ENCODE data around the gene PROK1. TPM values are rescaled to one million over a fixed set of nuclear protein-coding genes. Genes with fewer than 3 reads are reported as not detected.

PROK1 gene
- total RNA-seq, 2 experiments from 2014 or later: not detected

- Histone ChIP-seq H4K20me1 (ENCODE audit: insufficient read depth, low read length) (no peaks in the 10 kb centered on the region), H2AFZ (ENCODE audit: low read length) (no peak overlapping the region), H3K9me2 (ENCODE audit: insufficient read depth, low read length) (no peaks in the 10 kb centered on the region), H3K4me3 (ENCODE audit: low read depth, low read length, poor library complexity, severe bottlenecking) (no peak overlapping the region), H3K9me3 (ENCODE audit: low read length) (no peaks in the 10 kb centered on the region), H3K27ac (ENCODE audit: low read depth, low read length, poor library complexity, severe bottlenecking) (no peak overlapping the region), H3K4me2 (ENCODE audit: low read length) (no peak overlapping the region), H3K4me1 (ENCODE audit: insufficient read depth, low read length, poor library complexity, severe bottlenecking) (no peaks in the 10 kb centered on the region), H3K79me2 (ENCODE audit: insufficient read depth, low read depth, low read length) (no peaks in the 10 kb centered on the region), H3K36me3 (ENCODE audit: insufficient read depth, low read length) (no peaks in the 10 kb centered on the region)
- intact Hi-C loops (cut with micrococcal nuclease; ENCODE audit: unreplicated experiment): no loop called here
- CTCF ChIA-PET (ENCODE audit: unreplicated experiment): no interaction called here
- POLR2A ChIA-PET: no interaction called here
- DNase-seq (ENCODE audit: low spot score): no peak
- no peak for TF ChIP-seq EZH2phosphoT487 (IDR thresholded peaks at IDR 0.05; ENCODE audit: borderline replicate concordance, low read depth, low read length)
- TF ChIP-seq, protein P1, sequence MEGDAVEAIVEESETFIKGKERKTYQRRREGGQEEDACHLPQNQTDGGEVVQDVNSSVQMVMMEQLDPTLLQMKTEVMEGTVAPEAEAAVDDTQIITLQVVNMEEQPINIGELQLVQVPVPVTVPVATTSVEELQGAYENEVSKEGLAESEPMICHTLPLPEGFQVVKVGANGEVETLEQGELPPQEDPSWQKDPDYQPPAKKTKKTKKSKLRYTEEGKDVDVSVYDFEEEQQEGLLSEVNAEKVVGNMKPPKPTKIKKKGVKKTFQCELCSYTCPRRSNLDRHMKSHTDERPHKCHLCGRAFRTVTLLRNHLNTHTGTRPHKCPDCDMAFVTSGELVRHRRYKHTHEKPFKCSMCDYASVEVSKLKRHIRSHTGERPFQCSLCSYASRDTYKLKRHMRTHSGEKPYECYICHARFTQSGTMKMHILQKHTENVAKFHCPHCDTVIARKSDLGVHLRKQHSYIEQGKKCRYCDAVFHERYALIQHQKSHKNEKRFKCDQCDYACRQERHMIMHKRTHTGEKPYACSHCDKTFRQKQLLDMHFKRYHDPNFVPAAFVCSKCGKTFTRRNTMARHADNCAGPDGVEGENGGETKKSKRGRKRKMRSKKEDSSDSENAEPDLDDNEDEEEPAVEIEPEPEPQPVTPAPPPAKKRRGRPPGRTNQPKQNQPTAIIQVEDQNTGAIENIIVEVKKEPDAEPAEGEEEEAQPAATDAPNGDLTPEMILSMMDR (conservative IDR thresholded peaks at IDR 0.05; ENCODE audit: low read length): no peak
- no TSS peak for BruUV-seq (replicated peaks)
Observed at GRCh38 chr1:110443451-110443850, 7.5 kb upstream of the PROK1 start.

DNA sequence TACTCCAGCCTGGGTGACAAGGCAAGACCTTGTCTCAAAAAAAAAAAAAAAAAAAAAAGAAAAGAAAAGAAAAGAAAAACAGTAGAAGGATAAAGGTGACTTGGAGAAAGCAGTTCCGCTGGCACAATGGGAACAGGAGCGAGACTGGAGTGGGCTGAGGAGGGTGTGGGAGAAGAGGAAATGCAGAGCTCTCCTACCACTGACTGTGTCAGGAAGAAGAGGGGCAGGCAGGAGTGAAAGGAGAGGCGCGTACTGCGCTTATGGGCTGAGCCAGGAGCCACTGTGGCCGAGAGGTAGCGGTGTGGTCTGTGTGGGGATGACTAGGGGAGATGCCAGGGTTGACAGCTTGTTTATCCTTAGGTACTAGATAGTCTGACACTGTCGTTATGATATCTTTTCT, 6.4 kb upstream of the PROK1 start:
- Histone ChIP-seq H3K4me3 (ENCODE audit: low read depth, low read length, poor library complexity, severe bottlenecking) (no peak overlapping the region), H3K9me2 (ENCODE audit: insufficient read depth, low read length) (no peaks in the 10 kb centered on the region), H3K79me2 (ENCODE audit: insufficient read depth, low read depth, low read length) (no peaks in the 10 kb centered on the region), H3K36me3 (ENCODE audit: insufficient read depth, low read length) (no peaks in the 10 kb centered on the region), H3K27ac (ENCODE audit: low read depth, low read length, poor library complexity, severe bottlenecking) (no peak overlapping the region), H3K9me3 (ENCODE audit: low read length) (no peaks in the 10 kb centered on the region), H3K4me2 (ENCODE audit: low read length) (no peak overlapping the region), H4K20me1 (ENCODE audit: insufficient read depth, low read length) (no peaks in the 10 kb centered on the region), H2AFZ (ENCODE audit: low read length) (no peak overlapping the region), H3K4me1 (ENCODE audit: insufficient read depth, low read length, poor library complexity, severe bottlenecking) (no peaks in the 10 kb centered on the region)
- intact Hi-C loops (cut with micrococcal nuclease; ENCODE audit: unreplicated experiment): no loop called here
- TF ChIP-seq EZH2phosphoT487 (IDR thresholded peaks at IDR 0.05; ENCODE audit: borderline replicate concordance, low read depth, low read length): no peak
- TF ChIP-seq, protein P1 (conservative IDR thresholded peaks at IDR 0.05; ENCODE audit: low read length): no peak
- DNase-seq (ENCODE audit: low spot score): no peak
- BruUV-seq (replicated peaks): no TSS peak
- ChIA-PET CTCF (ENCODE audit: unreplicated experiment) (no interaction called here), POLR2A (interaction anchor here (0.7 kb wide), 3 partner anchors 52 to 1883 kb away, joined by 4 to 6 read pairs (median 5); no protein-coding TSS in a partner anchor)

- Histone ChIP-seq H3K27ac (ENCODE audit: low read depth, low read length, poor library complexity, severe bottlenecking) (no peak overlapping the region), H3K9me3 (ENCODE audit: low read length) (no peaks in the 10 kb centered on the region), H3K9me2 (ENCODE audit: insufficient read depth, low read length) (no peaks in the 10 kb centered on the region), H4K20me1 (ENCODE audit: insufficient read depth, low read length) (no peaks in the 10 kb centered on the region), H3K36me3 (ENCODE audit: insufficient read depth, low read length) (no peaks in the 10 kb centered on the region), H3K79me2 (ENCODE audit: insufficient read depth, low read depth, low read length) (no peaks in the 10 kb centered on the region), H3K4me3 (ENCODE audit: low read depth, low read length, poor library complexity, severe bottlenecking) (no peak overlapping the region), H3K4me2 (ENCODE audit: low read length) (no peak overlapping the region), H3K4me1 (ENCODE audit: insufficient read depth, low read length, poor library complexity, severe bottlenecking) (no peaks in the 10 kb centered on the region), H2AFZ (ENCODE audit: low read length) (no peak overlapping the region)
- intact Hi-C loops (cut with micrococcal nuclease; ENCODE audit: unreplicated experiment): no loop called here
- ChIA-PET POLR2A (no interaction called here), CTCF (ENCODE audit: unreplicated experiment) (no interaction called here)
- TF ChIP-seq, protein P1 (conservative IDR thresholded peaks at IDR 0.05; ENCODE audit: low read length): no peak
- TF ChIP-seq EZH2phosphoT487 (IDR thresholded peaks at IDR 0.05; ENCODE audit: borderline replicate concordance, low read depth, low read length): no peak
- BruUV-seq (replicated peaks): no TSS peak
- no peak for DNase-seq (ENCODE audit: low spot score)
Observed at GRCh38 chr1:110449661-110450651, 993 bp upstream of the PROK1 start.

Data from OCI-LY7 (cell line).